ENCODE measurements around the gene KRT38.

Gene KRT38

GRCh38 chr17:41393826-41394225 is 47.0 kb downstream of the KRT38 start:
- DNase-seq = no peak

- no peak for DNase-seq
Observed at GRCh38 chr17:41393294-41393693, 47.5 kb downstream of the KRT38 start.

- no peak for DNase-seq
Observed at GRCh38 chr17:41392278-41392677, 48.5 kb downstream of the KRT38 start.

GRCh38 chr17:41391535-41391934 is 49.2 kb downstream of the KRT38 start:
- DNase-seq = no peak

- no peak for DNase-seq
Observed at GRCh38 chr17:41390411-41390938, 50.3 kb downstream of the KRT38 start.

- no peak for DNase-seq
Observed at GRCh38 chr17:41387670-41388069, 53.1 kb downstream of the KRT38 start.

- DNase-seq = no peak
Observed at GRCh38 chr17:41386227-41386626, 54.6 kb downstream of the KRT38 start.
